Measurements from ENCODE around the gene C10orf105. TPM values are rescaled to one million over a fixed set of nuclear protein-coding genes. Genes with fewer than 3 reads are reported as not detected.

The C10orf105 gene
- total RNA-seq, 1 experiment from 2014 or later, result not detected

DNA sequence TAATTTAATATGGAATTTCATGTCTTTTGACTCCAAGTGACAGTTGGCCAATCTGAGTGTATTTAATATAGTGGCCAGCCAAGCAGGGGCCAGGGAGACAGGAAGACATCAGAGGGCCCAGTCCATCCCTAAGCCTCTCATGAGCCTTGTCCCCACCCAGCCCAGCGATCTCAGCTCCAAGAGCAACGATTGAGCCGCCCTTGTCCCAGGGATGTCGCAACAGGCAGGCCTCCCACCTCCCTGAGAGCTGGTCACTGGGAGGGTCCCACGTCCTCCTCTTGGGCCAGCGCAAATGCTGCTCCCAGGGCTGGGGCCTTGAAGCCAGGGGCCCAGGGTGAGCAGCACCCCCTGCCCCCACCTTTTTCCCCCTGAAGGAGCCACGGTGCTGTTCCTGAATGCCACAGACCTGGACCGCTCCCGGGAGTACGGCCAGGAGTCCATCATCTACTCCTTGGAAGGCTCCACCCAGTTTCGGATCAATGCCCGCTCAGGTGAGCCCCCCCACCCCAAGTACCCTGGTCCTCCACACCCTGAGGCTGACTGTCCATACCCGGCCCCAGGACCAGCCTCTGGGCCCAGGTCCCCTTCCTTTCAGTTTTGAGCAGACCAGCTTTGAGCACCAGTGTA lies 29.4 kb downstream of the C10orf105 start:
- no TSS peak for BruUV-seq (replicated peaks)

DNA sequence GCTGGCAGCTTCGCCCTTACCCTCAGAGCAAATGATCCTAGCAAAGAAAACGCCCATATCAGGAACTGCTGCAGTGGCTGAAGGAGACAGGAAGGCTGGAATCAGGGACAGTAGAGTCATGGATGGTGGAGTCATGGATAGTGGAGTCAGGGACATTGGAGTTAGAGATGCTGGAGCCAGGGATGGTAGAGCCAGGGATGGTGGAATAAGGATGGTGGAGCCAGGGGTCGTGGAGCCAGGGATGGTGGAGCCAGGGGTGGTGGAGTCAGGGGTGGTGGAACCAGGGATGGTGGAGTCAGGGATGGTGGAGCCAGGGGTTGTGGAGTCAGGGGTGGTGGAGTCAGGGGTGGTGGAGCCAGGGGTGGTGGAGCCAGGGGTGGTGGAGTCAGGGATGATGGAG lies 31.3 kb downstream of the C10orf105 start:
- H3K9me3 Mint-ChIP-seq (ENCODE audit: unreplicated experiment), result peaks cover 9% of the 10 kb centered on the region
- intact Hi-C loops (cut with micrococcal nuclease; ENCODE audit: unreplicated experiment), result no loop called here

More for the DNA sequence above, 29.4 kb downstream of the C10orf105 start:
- DNase-seq, result no peak
- Histone ChIP-seq H3K4me1 (no peaks in the 10 kb centered on the region), H3K9me3 (no peaks in the 10 kb centered on the region), H3K27me3 (replicated peaks; ENCODE audit: control insufficient read depth, insufficient read depth, low read length) (no peaks in the 10 kb centered on the region), H3K36me3 (ENCODE audit: control insufficient read depth, insufficient read depth, low read length) (no peaks in the 10 kb centered on the region), H3K4me3 (ENCODE audit: low read depth, low read length) (no peak overlapping the region)
- TF ChIP-seq, protein P1, sequence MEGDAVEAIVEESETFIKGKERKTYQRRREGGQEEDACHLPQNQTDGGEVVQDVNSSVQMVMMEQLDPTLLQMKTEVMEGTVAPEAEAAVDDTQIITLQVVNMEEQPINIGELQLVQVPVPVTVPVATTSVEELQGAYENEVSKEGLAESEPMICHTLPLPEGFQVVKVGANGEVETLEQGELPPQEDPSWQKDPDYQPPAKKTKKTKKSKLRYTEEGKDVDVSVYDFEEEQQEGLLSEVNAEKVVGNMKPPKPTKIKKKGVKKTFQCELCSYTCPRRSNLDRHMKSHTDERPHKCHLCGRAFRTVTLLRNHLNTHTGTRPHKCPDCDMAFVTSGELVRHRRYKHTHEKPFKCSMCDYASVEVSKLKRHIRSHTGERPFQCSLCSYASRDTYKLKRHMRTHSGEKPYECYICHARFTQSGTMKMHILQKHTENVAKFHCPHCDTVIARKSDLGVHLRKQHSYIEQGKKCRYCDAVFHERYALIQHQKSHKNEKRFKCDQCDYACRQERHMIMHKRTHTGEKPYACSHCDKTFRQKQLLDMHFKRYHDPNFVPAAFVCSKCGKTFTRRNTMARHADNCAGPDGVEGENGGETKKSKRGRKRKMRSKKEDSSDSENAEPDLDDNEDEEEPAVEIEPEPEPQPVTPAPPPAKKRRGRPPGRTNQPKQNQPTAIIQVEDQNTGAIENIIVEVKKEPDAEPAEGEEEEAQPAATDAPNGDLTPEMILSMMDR (IDR thresholded peaks at IDR 0.05; ENCODE audit: insufficient read depth in 1 of 2, low read depth in 1 of 2, low read length in 1 of 2, severe bottlenecking in 1 of 2, unreplicated experiment in 1 of 2), result no peak
- Mint-ChIP-seq H3K4me1 (ENCODE audit: low read depth, unreplicated experiment) (no peaks in the 10 kb centered on the region), H3K36me3 (ENCODE audit: insufficient read depth, unreplicated experiment) (peaks cover 7% of the 10 kb centered on the region), H3K9me3 (ENCODE audit: unreplicated experiment) (peaks cover 9% of the 10 kb centered on the region), H3K27me3 (ENCODE audit: insufficient read depth, unreplicated experiment) (no peaks in the 10 kb centered on the region), H3K27ac (ENCODE audit: unreplicated experiment) (no peak overlapping the region), H3K4me3 (ENCODE audit: unreplicated experiment) (no peak overlapping the region)
- ChIA-PET CTCF (no interaction called here), POLR2A (no interaction called here)
- intact Hi-C loops (cut with micrococcal nuclease; ENCODE audit: unreplicated experiment), result no loop called here

DNA sequence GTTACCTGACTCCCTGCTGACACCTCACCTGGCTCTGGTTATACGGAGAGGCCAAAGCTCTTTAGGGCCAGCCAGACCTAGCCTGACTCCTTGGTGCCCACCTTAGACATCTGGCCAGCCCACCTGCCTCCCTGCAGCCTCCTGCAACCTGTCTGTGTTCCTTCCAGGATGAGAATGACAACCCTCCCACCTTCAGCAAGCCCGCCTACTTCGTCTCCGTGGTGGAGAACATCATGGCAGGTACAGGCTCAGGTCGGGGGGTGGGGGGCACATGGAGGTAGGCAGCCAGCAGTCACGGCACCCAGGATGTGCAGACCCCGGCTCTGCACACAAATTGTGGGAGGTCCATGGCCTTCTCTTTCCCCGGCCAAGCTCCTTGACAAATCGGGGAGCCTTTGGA lies 32.1 kb downstream of the C10orf105 start:
- no TSS peak for BruUV-seq (replicated peaks)
- H3K36me3 Mint-ChIP-seq (ENCODE audit: insufficient read depth, unreplicated experiment), result peaks cover 7% of the 10 kb centered on the region
- TF ChIP-seq, protein P1 (IDR thresholded peaks at IDR 0.05; ENCODE audit: insufficient read depth in 1 of 2, low read depth in 1 of 2, low read length in 1 of 2, severe bottlenecking in 1 of 2, unreplicated experiment in 1 of 2), result no peak
- Histone ChIP-seq H3K9me3 (no peaks in the 10 kb centered on the region), H3K27me3 (replicated peaks; ENCODE audit: control insufficient read depth, insufficient read depth, low read length) (no peaks in the 10 kb centered on the region), H3K4me3 (ENCODE audit: low read depth, low read length) (no peak overlapping the region), H3K4me1 (no peaks in the 10 kb centered on the region), H3K36me3 (ENCODE audit: control insufficient read depth, insufficient read depth, low read length) (no peaks in the 10 kb centered on the region)
- peaks cover 4% of the 10 kb centered on the region for H3K27me3 Mint-ChIP-seq (ENCODE audit: insufficient read depth, unreplicated experiment)
- ChIA-PET POLR2A (no interaction called here), CTCF (interaction anchor here (0.9 to 1.9 kb wide), 2 partner anchors 9 to 11 kb away, joined by 3 to 9 read pairs; no protein-coding TSS in a partner anchor)
- H3K4me3 Mint-ChIP-seq (ENCODE audit: unreplicated experiment), result no peak overlapping the region
- no peak for DNase-seq
- intact Hi-C loops (cut with micrococcal nuclease; ENCODE audit: unreplicated experiment), result no loop called here
- no peaks in the 10 kb centered on the region for H3K4me1 Mint-ChIP-seq (ENCODE audit: low read depth, unreplicated experiment)
- no peak overlapping the region for H3K27ac Mint-ChIP-seq (ENCODE audit: unreplicated experiment)
- peaks cover 9% of the 10 kb centered on the region for H3K9me3 Mint-ChIP-seq (ENCODE audit: unreplicated experiment)

More for the DNA sequence above, 31.3 kb downstream of the C10orf105 start:
- H3K36me3 ChIP-seq (ENCODE audit: control insufficient read depth, insufficient read depth, low read length), result no peaks in the 10 kb centered on the region
- no peak for DNase-seq
- H3K4me1 ChIP-seq, result no peaks in the 10 kb centered on the region
- Mint-ChIP-seq H3K4me3 (ENCODE audit: unreplicated experiment) (no peak overlapping the region), H3K27ac (ENCODE audit: unreplicated experiment) (peak overlapping the region; percentile 60), H3K36me3 (ENCODE audit: insufficient read depth, unreplicated experiment) (peaks cover 7% of the 10 kb centered on the region), H3K4me1 (ENCODE audit: low read depth, unreplicated experiment) (no peaks in the 10 kb centered on the region), H3K27me3 (ENCODE audit: insufficient read depth, unreplicated experiment) (no peaks in the 10 kb centered on the region)
- no peak overlapping the region for H3K4me3 ChIP-seq (ENCODE audit: low read depth, low read length)
- CTCF ChIA-PET, result interaction anchor here (1.9 kb wide), 1 partner anchor 8 kb away, joined by 9 read pairs; no protein-coding TSS in a partner anchor
- TF ChIP-seq, protein P1 (IDR thresholded peaks at IDR 0.05; ENCODE audit: insufficient read depth in 1 of 2, low read depth in 1 of 2, low read length in 1 of 2, severe bottlenecking in 1 of 2, unreplicated experiment in 1 of 2), result no peak
- no peaks in the 10 kb centered on the region for H3K9me3 ChIP-seq
- POLR2A ChIA-PET, result no interaction called here
- H3K27me3 ChIP-seq (replicated peaks; ENCODE audit: control insufficient read depth, insufficient read depth, low read length), result no peaks in the 10 kb centered on the region
- no TSS peak for BruUV-seq (replicated peaks)
